Hematopoietic multipotent progenitor cell treated with erythropoietin and hydrocortisone succinate and interleukin-3 and kit ligand, for 15 days (in vitro differentiated cells): ENCODE measurements around the gene FKBP9.
"Not testable (repeated sequence)": the region's sequence is repeated elsewhere in the genome, so short reads cannot be mapped to it uniquely, and the experiment has no call there.

ENCODE experiments used
- DNase-seq: peaks from one replicate; pipeline ENCODE4 v3.0.0-alpha.2; 2015; ENCODE audit warnings: low spot score

FKBP9 gene, protein sequence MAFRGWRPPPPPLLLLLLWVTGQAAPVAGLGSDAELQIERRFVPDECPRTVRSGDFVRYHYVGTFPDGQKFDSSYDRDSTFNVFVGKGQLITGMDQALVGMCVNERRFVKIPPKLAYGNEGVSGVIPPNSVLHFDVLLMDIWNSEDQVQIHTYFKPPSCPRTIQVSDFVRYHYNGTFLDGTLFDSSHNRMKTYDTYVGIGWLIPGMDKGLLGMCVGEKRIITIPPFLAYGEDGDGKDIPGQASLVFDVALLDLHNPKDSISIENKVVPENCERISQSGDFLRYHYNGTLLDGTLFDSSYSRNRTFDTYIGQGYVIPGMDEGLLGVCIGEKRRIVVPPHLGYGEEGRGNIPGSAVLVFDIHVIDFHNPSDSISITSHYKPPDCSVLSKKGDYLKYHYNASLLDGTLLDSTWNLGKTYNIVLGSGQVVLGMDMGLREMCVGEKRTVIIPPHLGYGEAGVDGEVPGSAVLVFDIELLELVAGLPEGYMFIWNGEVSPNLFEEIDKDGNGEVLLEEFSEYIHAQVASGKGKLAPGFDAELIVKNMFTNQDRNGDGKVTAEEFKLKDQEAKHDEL

DNA sequence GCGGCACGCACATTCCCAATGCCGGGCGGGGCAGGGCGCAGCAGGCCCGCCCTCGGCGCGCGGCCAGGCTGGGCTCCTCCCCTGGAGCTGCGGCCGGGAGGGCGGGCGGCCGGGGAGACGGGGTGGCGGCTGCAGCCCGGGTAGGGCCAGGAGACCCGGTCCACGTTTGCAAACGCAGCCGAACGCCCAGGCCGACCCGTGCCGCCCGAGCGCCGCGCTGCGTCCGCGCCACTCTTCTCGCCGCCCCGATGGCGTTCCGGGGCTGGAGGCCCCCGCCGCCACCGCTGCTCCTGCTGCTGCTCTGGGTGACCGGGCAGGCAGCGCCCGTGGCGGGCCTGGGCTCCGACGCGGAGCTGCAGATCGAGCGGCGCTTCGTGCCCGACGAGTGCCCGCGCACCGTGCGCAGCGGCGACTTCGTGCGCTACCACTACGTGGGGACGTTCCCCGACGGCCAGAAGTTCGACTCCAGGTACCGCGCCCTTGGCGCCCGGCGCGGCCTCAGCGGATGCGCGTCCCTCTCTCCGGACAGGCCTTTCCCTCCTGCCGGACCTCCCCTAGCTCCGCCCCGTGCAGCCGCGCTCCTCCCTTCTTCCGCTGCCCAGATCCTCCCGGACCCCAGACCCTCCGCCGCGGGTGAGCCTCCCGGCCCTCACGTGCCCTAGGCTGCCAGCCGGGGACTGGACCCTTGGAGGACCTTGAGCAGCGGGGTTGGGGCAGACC lies at the start of gene FKBP9:
Gene FKBP9 (plus strand): TSS at position 115 of the 720 bp plus-strand sequence. CDS start 134 bp downstream, at position 249.
- DNase-seq: peak; percentile 56

DNA sequence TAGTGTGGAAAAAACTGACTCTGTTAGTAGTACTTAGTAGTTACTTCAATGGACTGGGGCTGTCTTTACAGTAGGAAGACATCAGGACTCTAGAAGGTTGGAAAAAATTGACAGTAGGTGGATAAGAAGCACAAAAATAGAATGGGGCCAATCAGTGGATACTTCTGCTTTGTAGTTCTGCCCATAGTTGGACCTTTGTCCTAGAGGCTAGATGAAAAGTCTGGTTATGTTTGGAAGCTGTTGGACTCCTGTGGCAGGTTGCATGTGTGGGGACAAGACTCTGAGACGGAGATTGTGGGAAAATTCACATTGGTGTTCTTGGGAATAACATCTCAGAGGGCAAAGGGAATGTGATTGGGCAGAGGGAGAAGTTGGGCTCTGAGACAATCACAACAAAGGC lies 47.0 kb upstream of the FKBP9 start:
- DNase-seq: no peak

DNA sequence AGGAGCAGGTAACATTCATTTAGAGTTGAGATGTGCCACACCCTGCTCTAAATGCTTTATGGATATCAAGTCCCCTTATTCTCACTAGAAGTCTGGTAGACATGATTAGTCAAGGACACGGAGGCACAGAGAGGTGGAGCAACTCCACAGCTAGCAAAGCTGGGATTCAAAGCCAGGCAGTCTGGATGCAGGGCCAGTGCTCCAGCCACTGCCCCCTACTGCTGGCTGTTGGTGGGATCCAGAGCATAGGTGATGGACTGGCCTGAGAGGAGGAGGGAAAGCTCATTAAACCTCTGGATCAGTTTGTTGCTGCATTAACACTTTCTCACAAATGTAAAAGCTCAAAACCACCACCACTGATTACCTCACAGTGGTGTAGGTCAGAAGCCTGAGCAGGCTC lies 43.1 kb upstream of the FKBP9 start:
- DNase-seq: peak; percentile 13

DNA sequence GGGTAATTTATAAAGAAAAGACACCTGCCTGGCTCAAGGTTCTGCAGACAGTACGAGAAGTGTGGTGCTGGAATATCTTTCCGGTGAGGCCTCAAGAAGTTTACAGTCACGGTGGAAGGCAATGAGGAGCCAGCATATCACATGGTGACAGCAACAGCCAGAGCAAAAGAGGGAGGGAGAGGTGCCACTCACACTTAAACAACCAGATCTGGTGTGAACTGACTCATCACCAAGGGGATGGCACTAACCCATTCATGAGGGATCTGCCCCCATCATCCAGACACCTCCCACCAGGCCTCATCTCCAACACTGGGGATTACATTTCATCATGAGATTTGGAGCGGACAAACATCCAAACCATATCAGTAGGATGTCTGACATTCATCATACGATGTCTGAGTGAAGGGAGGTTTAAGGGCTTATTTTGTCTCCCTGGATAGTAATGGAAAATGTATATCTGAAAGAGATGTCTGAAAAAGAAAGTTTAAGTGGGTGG lies 42.2 kb upstream of the FKBP9 start:
- DNase-seq: no peak

DNA sequence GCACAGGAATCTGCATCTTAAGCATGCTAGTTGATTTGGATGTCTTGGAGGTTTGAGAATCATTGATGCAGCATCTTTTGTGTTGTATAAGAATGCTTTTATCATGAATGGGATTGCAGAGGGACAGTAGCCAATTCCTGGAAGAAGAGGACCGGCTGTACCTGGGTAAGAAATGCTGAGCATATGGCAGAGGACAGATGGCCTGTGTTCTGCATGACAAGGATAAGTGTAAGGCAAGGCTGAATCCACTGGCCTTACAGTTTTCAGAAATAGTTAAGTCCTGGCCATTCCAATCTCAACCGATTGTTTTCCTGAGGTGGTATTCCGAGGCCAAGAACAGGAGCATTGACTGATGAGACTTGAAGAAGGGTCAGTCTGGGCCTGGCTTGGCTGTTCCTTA lies 41.2 kb upstream of the FKBP9 start:
- no peak for DNase-seq

DNA sequence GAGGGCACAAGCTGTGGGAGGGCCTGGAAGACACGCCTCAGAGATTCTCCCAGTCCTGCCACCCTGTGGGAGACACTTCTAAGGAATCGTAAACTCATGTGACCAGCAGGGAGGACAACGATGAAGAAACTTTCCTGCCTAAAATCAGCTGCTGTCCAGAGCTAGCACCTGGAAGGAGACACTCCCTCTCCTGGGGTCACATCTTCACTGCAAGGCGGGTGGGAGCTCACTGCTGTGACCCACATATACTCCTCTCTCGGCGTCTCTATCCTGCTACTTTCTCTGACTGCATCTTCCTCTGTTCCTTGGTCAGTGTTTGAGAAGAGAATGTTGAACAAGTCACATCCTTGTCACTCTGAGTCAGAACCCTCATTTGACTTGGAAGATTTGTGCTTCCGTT lies 40.2 kb upstream of the FKBP9 start:
- DNase-seq: not testable (repeated sequence)

DNA sequence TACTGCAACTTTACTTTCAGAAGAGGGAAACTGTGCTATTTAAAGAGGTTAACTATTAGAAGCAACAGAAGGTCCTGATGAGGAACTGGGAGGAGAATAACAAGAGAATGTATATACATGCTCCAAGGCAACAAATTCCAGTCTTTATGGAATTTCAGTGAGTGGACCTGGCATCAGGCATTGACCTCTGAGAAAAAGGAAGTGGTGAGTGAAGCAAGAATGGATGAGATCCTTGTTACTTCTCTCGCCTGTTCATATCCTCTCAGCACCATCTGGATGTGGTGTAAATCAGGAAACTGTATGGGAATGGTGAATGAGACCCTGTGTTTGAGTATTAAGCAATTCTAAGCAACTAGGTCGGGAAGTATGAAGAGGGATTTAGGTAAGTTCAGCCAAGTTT lies 35.3 kb upstream of the FKBP9 start:
- no peak for DNase-seq

DNA sequence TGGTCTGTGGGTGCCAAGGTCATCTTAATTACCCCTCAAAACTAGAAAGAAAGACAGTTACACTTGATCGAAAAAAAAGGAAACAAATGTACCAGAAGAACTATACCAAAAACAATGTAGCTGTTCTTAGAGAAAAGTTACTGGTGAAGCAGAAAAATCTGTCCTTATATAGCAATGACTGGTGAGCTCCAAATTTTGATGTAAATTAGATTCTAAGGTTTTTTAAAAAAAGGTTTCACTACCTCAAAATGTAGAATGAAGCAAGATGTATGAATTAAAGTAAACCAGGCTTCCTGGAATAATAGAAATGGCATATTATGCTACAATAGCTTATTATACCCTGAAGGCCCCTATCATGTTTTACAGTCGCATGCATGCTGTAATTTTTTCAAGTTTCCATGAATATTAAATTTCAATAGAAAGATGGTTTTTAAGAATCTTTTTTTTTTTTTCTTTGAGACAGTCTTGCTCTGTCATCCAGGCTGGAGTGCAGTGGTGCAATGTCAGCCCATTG lies 28.4 kb upstream of the FKBP9 start:
- DNase-seq: no peak

DNA sequence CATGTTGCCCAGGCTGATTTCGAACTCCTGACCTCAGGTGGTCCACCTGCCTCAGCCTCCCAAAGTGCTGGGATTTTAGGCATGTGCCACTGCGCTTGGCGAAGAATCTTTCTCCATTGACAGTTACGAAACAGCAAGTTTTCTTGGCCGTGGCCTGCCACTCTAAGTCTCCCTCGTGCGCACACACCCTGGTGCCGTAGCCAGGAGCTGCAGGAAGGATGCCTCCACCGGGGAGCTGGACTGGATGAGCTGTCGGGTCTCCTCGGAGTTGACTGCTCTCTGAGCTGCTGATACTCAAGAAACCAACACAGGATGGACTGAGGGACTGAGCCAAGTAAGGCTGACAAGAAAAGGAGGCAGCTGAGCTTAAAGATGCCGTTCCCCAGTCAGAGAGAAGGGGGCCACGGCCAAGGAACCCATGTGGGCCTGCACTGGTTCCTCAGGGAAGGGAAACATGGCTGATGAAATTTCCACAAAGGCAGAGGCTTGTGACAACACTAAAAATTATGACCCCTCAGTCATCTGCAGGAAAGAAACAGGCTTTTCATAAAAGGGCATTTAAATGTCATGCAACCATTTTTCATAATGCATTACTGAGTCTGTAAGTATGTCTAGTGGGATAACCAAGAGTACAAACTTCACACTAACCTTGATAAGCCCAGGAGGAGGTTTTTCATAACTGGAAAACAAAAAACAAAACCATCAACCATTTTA lies 27.7 kb upstream of the FKBP9 start:
- no peak for DNase-seq

DNA sequence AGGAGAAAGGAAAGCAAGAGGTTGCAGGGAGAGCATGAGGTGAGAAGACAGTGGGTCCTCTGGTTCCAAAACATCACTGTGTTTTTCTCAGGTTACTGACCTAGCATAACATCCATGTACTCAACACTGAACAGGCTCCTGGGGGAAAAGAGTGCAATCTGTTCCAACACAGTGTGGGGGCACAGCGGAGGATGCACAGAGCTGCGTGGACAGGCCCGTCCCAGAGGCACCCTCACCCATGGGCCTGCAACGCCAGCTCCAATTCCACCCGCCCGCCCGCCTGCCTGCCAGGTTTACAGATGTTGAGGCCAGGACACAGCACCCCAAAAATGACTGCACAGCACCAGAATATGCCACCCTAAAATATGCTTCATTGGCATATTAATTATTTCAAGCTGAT lies 26.9 kb upstream of the FKBP9 start:
- no peak for DNase-seq

DNA sequence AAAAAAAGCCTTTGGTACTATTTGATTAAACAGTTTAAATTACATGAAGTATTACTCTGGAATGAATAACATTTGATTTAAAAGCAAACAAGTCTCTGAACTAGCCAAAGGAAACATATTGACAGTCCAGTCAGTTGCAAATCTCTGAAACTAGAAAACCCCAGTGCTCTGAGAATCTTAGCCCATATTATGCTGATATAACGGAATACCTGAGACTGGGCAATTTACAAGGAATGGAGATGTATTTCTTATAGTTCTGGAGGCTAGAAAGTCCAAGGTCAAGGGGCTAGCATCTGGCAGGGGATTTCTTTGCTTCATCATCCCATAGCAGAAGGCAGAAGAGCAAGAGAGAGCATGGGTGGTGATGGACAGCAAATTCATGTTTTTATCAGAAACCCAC lies 21.7 kb upstream of the FKBP9 start:
- DNase-seq: no peak

DNA sequence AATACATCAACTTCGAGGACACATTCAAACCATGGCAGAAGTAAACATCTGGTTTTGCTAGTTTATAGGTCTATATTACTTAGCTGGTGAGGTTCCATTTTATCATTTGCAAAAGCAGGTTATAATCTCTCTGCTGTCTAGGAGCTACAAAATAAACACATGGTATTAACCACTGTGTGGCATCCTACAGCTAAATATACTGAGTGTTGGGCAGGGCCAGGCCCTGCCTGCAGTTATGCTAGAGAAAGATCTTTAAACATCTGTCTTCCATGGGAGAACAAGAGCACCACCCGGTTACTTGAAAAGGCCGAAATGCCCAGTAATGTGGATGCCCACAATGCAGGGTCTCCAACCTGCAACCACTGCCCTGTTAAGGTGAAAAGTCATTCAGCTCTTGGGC lies 20.6 kb upstream of the FKBP9 start:
- no peak for DNase-seq

DNA sequence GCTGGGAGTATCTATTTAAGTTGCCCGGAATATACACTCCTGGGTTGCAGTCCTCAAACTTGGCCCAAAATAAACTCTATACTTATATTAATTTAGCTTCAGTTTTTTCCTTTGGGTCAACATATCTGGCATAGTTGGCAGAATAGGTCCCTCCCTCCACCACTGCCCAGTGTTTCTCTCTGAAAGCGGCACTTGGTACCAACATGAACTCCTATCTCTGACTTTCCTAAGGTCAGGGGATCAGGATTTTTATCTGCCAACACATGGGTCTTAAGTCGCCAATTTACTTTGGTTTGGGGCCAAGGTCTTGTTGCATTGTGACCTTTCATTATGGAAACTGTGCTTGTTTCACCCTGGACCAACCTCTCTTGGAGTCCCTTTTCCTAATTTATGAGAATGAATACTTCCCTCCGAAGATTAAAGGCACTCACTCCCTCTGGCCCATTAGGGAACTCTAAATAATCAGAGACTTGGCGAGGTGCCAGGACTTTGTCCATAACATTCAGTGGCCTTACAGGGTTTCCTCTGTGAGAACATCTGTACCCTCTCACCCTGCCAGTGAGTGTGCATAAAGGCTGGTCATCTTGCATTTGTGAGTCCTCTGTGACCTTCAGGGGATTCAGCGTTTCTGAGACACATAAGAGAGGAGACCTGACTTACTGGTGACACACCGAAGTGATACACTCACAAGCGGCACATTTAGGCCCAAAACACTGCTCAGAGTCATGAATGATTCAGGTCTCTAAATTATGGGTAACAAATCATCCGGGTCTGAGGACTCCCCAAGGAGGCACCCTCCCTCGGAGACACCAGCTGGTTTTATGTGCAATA lies 19.7 kb upstream of the FKBP9 start:
- DNase-seq: peak; percentile 33

DNA sequence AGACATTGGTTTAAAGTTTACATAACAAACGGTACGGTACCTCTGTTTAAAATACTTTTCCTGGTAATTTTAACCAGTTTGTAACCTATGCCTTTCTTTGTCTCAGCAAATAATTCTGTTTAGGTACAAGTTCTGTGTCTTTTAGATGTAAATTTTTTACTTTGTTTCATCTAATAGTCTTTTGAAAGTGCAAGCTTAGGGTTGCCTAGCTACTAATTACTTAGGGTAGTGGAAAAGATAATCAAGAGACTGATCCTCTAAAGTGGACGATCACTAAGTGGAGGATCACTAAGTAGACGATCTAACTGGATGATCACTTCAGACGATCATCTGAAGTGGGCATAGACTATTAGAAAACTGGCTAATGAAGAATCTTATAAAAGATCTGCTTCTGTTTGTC lies 16.1 kb upstream of the FKBP9 start:
- no peak for DNase-seq

DNA sequence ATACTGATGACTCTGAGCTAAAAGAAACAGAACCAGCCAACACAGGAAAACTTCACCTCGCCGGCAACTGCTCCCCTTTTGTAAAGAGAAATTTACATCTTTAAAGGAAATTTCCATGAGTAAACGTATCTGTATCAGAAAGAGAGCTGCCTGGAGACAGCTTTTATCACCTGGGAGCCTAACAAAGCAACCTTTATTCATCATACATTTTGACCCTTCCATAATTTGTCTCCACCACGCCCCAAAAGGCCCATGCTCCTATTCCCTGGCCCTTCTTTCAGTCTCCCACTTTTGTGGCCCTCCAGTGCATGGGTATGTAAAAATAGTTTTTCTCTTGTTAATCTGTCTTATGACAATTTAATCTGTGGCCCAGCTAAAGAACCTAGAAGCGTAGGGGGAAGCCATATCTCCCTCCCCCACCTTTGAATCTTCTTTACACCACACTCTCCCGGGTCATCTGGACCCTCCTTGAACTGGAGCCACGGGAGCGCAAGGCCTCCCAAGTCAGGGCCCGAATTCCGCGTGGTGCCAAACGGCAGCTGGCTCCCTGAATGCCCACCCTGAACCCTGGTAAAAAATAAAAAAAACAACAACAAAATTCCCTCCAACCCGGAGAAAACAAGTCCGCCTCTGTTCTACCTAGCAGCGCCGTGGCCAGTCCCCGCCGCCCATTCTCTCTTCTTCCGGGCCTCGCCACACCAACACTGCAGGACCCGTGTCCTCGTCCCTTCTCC lies 15.4 kb upstream of the FKBP9 start:
- DNase-seq: peak; percentile 13

DNA sequence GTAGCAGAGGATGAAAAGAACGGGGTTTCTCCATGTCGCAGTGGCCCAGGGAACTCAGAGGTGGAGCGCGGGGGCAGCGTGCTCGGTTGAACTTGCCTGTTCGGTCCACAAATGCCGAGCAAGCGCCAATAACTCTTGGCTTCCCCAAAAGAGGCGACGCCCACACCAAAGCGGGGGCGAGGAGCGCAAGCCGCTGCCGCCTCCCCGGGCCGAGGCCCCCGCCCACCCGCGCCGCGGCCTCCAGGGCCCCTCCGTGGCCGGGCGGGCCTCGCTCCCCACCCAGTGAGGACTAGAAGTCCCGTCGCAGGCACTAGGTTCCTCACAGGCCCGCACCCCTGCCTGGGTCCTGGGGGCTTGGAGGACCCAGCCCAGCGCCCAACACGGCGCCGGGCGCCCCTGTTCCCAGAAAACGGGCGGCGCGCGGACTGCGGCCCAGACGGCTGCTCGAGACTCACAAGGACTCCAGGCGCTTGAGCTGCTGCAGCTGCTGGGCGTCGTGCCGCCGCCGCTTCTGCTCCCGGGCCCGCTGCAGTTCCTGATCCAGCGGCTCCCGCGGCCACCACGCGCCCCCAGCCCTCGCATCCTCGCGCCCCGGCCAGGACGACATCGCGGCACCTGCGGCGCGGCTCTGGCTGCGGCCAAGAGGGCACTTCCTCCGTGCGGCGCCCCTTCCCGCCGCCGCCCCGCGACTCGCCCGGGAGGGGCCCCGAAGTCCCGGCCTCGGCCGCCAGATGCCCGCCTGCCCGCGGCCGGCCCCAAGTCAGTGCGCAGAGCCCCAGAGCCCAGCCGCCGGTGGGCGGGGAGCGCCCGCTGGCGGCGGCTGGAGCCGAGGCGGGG lies 14.6 kb upstream of the FKBP9 start:
- peak; percentile 77 for DNase-seq

DNA sequence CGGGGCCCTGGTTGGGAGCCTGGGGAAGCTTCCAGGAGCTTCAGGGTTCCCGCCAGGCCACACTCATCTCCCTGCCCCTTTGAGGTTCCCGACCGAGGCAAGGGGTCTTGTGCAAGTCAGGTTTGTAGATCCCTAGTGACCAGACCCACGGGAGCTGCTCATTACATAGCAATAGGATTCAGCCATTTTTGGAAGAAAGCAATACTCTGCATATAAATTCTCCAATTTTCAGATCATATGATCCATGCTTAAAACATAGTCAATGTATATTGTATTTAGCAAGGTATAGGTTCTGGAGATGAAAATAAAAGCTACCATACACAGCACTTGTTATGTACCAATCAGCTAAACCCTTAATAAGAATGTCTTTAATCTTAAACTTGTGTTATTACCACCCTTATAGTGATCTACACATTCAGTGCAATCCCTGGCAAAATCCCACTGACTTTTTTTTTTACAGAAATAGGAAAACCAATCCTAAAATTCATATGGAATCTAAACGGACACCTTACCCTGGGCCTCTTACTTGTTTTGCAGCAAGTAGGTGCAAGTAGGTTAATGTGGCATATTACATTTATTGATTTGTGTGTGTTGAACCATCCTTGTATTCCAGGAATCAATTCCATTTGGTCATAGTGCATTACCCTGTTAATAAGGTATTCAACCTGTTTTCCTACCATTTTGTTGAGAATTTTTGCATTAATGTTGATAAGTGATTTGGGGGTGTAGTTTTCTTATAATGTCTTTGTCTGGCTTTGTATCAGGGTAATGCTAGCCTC lies 13.8 kb upstream of the FKBP9 start:
- no peak for DNase-seq

DNA sequence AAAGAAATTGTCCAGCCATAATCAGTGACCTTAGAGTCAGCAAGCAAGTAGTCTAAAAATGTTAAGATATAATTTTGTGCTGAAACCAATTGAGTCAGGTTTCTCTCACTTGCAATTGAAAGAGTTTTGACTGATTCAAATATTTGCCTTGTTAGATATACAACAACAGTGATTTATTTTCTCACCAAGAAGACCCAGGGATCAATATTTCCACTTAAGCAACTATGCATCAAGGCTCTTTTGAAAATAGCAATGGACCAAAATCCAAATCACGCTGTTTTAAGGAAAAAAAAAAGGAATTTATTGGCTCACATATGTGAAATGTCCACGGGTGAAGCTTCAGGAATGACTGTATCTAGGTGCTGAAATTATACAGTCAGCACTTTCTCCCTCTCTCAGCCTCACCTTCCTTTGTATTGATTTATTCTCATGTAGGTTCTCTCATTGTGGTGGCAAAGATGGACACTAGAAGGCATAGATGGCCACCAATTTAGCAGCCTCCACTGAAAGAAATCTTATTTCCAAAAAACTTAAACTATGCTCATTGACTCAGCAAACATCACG lies 9.7 kb upstream of the FKBP9 start:
- no peak for DNase-seq
